Measurements from ENCODE around the gene PCK1.

PCK1 gene

GRCh38 chr20:57612436-57612835, 51.5 kb downstream of the PCK1 start:
- no peak for DNase-seq
- Histone ChIP-seq H2AK5ac (ENCODE audit: low read length, severe bottlenecking) (no peak overlapping the region), H2BK120ac (ENCODE audit: low read depth, low read length) (no peak overlapping the region), H3K4ac (ENCODE audit: low read depth in 1 of 2, low read length in 2 of 2) (no peak overlapping the region), H2BK12ac (ENCODE audit: low read length in 2 of 2) (no peak overlapping the region), H4K91ac (ENCODE audit: low read length) (no peak overlapping the region), H2BK15ac (ENCODE audit: low read depth, poor library complexity, severe bottlenecking) (no peak overlapping the region), H2AFZ (ENCODE audit: low read depth, low read length) (no peak overlapping the region), H3K4me2 (ENCODE audit: low read length, poor library complexity, severe bottlenecking) (no peak overlapping the region), H3K4me3 (ENCODE audit: insufficient read depth in 1 of 2, low read depth in 1 of 2, low read length in 2 of 2) (no peak overlapping the region), H3K36me3 (ENCODE audit: control insufficient read depth in 1 of 2, insufficient read depth in 2 of 2, low read depth in 1 of 2, low read length in 2 of 2) (no peaks in the 10 kb centered on the region), H3K23ac (ENCODE audit: low read length in 2 of 2) (no peak overlapping the region), H3K4me1 (ENCODE audit: control insufficient read depth, insufficient read depth, low read depth, low read length) (no peaks in the 10 kb centered on the region), H3K27ac (ENCODE audit: low read length, poor library complexity, severe bottlenecking) (no peak overlapping the region), H3K27me3 (ENCODE audit: control insufficient read depth in 1 of 2, insufficient read depth in 1 of 2, low read length in 2 of 2) (peaks cover 19 to 74% of the 10 kb centered on the region in 2 experiments), H3K79me1 (replicated peaks; ENCODE audit: low read length, poor library complexity, severe bottlenecking) (no peaks in the 10 kb centered on the region), H3K9ac (ENCODE audit: low read length) (no peak overlapping the region), H4K8ac (ENCODE audit: low read length) (no peak overlapping the region), H3K9me3 (ENCODE audit: control insufficient read depth, low read length) (no peaks in the 10 kb centered on the region), H3K14ac (ENCODE audit: low read length in 2 of 2) (no peak overlapping the region), H3K18ac (ENCODE audit: low read depth in 1 of 2, low read length in 2 of 2) (no peak overlapping the region), H2BK5ac (ENCODE audit: low read depth, low read length, poor library complexity, severe bottlenecking) (no peak overlapping the region)
- WGBS: 83% methylated on average over 7 of the region's 7 CpGs

GRCh38 chr20:57612916-57613315, 52.0 kb downstream of the PCK1 start:
- H3K4me3 ChIP-seq (ENCODE audit: insufficient read depth in 1 of 2, low read depth in 1 of 2, low read length in 2 of 2): no peak overlapping the region
- no peak for DNase-seq
- H3K4me2 ChIP-seq (ENCODE audit: low read length, poor library complexity, severe bottlenecking): no peak overlapping the region
- no peak overlapping the region for H2AK5ac ChIP-seq (ENCODE audit: low read length, severe bottlenecking)
- no peak overlapping the region for H4K8ac ChIP-seq (ENCODE audit: low read length)
- no peak overlapping the region for H2BK120ac ChIP-seq (ENCODE audit: low read depth, low read length)
- no peak overlapping the region for H4K91ac ChIP-seq (ENCODE audit: low read length)
- no peaks in the 10 kb centered on the region for H3K9me3 ChIP-seq (ENCODE audit: control insufficient read depth, low read length)
- no peak overlapping the region for H2BK5ac ChIP-seq (ENCODE audit: low read depth, low read length, poor library complexity, severe bottlenecking)
- H2BK12ac ChIP-seq (ENCODE audit: low read length in 2 of 2): no peak overlapping the region
- no peak overlapping the region for H3K4ac ChIP-seq (ENCODE audit: low read depth in 1 of 2, low read length in 2 of 2)
- no peak overlapping the region for H3K27ac ChIP-seq (ENCODE audit: low read length, poor library complexity, severe bottlenecking)
- no peak overlapping the region for H3K18ac ChIP-seq (ENCODE audit: low read depth in 1 of 2, low read length in 2 of 2)
- H2BK15ac ChIP-seq (ENCODE audit: low read depth, poor library complexity, severe bottlenecking): no peak overlapping the region
- H3K36me3 ChIP-seq (ENCODE audit: control insufficient read depth in 1 of 2, insufficient read depth in 2 of 2, low read depth in 1 of 2, low read length in 2 of 2): no peaks in the 10 kb centered on the region
- 72% methylated on average over 7 of the region's 7 CpGs for WGBS
- no peak overlapping the region for H3K9ac ChIP-seq (ENCODE audit: low read length)
- no peaks in the 10 kb centered on the region for H3K79me1 ChIP-seq (replicated peaks; ENCODE audit: low read length, poor library complexity, severe bottlenecking)
- peaks cover 20 to 72% of the 10 kb centered on the region in 2 experiments for H3K27me3 ChIP-seq (ENCODE audit: control insufficient read depth in 1 of 2, insufficient read depth in 1 of 2, low read length in 2 of 2)
- no peak overlapping the region for H2AFZ ChIP-seq (ENCODE audit: low read depth, low read length)
- no peak overlapping the region for H3K14ac ChIP-seq (ENCODE audit: low read length in 2 of 2)
- no peaks in the 10 kb centered on the region for H3K4me1 ChIP-seq (ENCODE audit: control insufficient read depth, insufficient read depth, low read depth, low read length)
- H3K23ac ChIP-seq (ENCODE audit: low read length in 2 of 2): no peak overlapping the region

- no peak overlapping the region for H4K8ac ChIP-seq (ENCODE audit: low read length)
- no peak overlapping the region for H3K18ac ChIP-seq (ENCODE audit: low read depth in 1 of 2, low read length in 2 of 2)
- no peaks in the 10 kb centered on the region for H3K79me1 ChIP-seq (replicated peaks; ENCODE audit: low read length, poor library complexity, severe bottlenecking)
- H3K4ac ChIP-seq (ENCODE audit: low read depth in 1 of 2, low read length in 2 of 2): no peak overlapping the region
- H3K27me3 ChIP-seq (ENCODE audit: control insufficient read depth in 1 of 2, insufficient read depth in 1 of 2, low read length in 2 of 2): peaks cover 26 to 74% of the 10 kb centered on the region in 2 experiments
- no peak overlapping the region for H2BK120ac ChIP-seq (ENCODE audit: low read depth, low read length)
- no peaks in the 10 kb centered on the region for H3K9me3 ChIP-seq (ENCODE audit: control insufficient read depth, low read length)
- H3K23ac ChIP-seq (ENCODE audit: low read length in 2 of 2): no peak overlapping the region
- H2AFZ ChIP-seq (ENCODE audit: low read depth, low read length): no peak overlapping the region
- no peak overlapping the region for H2BK5ac ChIP-seq (ENCODE audit: low read depth, low read length, poor library complexity, severe bottlenecking)
- 80% methylated on average over 11 of the region's 12 CpGs for WGBS
- no peak for DNase-seq
- H3K4me1 ChIP-seq (ENCODE audit: control insufficient read depth, insufficient read depth, low read depth, low read length): no peaks in the 10 kb centered on the region
- H3K4me3 ChIP-seq (ENCODE audit: insufficient read depth in 1 of 2, low read depth in 1 of 2, low read length in 2 of 2): peak overlapping the region in 1 of 2 experiments; percentile 7
- no peak overlapping the region for H4K91ac ChIP-seq (ENCODE audit: low read length)
- no peaks in the 10 kb centered on the region for H3K36me3 ChIP-seq (ENCODE audit: control insufficient read depth in 1 of 2, insufficient read depth in 2 of 2, low read depth in 1 of 2, low read length in 2 of 2)
- H2BK12ac ChIP-seq (ENCODE audit: low read length in 2 of 2): no peak overlapping the region
- H3K27ac ChIP-seq (ENCODE audit: low read length, poor library complexity, severe bottlenecking): no peak overlapping the region
- no peak overlapping the region for H3K9ac ChIP-seq (ENCODE audit: low read length)
- H2AK5ac ChIP-seq (ENCODE audit: low read length, severe bottlenecking): no peak overlapping the region
- no peak overlapping the region for H2BK15ac ChIP-seq (ENCODE audit: low read depth, poor library complexity, severe bottlenecking)
- no peak overlapping the region for H3K4me2 ChIP-seq (ENCODE audit: low read length, poor library complexity, severe bottlenecking)
- H3K14ac ChIP-seq (ENCODE audit: low read length in 2 of 2): no peak overlapping the region
Observed at GRCh38 chr20:57613481-57613921, 52.6 kb downstream of the PCK1 start.

GRCh38 chr20:57614490-57615444, 53.9 kb downstream of the PCK1 start:
- no peaks in the 10 kb centered on the region for H3K36me3 ChIP-seq (ENCODE audit: control insufficient read depth in 1 of 2, insufficient read depth in 2 of 2, low read depth in 1 of 2, low read length in 2 of 2)
- no peak overlapping the region for H2BK5ac ChIP-seq (ENCODE audit: low read depth, low read length, poor library complexity, severe bottlenecking)
- H3K9me3 ChIP-seq (ENCODE audit: control insufficient read depth, low read length): no peaks in the 10 kb centered on the region
- H3K4me2 ChIP-seq (ENCODE audit: low read length, poor library complexity, severe bottlenecking): no peak overlapping the region
- no peak overlapping the region for H2AFZ ChIP-seq (ENCODE audit: low read depth, low read length)
- H3K23ac ChIP-seq (ENCODE audit: low read length in 2 of 2): no peak overlapping the region
- H3K14ac ChIP-seq (ENCODE audit: low read length in 2 of 2): no peak overlapping the region
- DNase-seq: no peak
- H3K4me1 ChIP-seq (ENCODE audit: control insufficient read depth, insufficient read depth, low read depth, low read length): no peaks in the 10 kb centered on the region
- no peak overlapping the region for H3K18ac ChIP-seq (ENCODE audit: low read depth in 1 of 2, low read length in 2 of 2)
- H2BK15ac ChIP-seq (ENCODE audit: low read depth, poor library complexity, severe bottlenecking): no peak overlapping the region
- H2BK12ac ChIP-seq (ENCODE audit: low read length in 2 of 2): no peak overlapping the region
- no peak overlapping the region for H2BK120ac ChIP-seq (ENCODE audit: low read depth, low read length)
- no peak overlapping the region for H3K27ac ChIP-seq (ENCODE audit: low read length, poor library complexity, severe bottlenecking)
- peaks cover 20 to 71% of the 10 kb centered on the region in 2 experiments for H3K27me3 ChIP-seq (ENCODE audit: control insufficient read depth in 1 of 2, insufficient read depth in 1 of 2, low read length in 2 of 2)
- no peak overlapping the region for H3K4ac ChIP-seq (ENCODE audit: low read depth in 1 of 2, low read length in 2 of 2)
- no peak overlapping the region for H4K8ac ChIP-seq (ENCODE audit: low read length)
- H3K79me1 ChIP-seq (replicated peaks; ENCODE audit: low read length, poor library complexity, severe bottlenecking): no peaks in the 10 kb centered on the region
- WGBS: 88% methylated on average over 16 of the region's 16 CpGs
- no peak overlapping the region for H4K91ac ChIP-seq (ENCODE audit: low read length)
- no peak overlapping the region for H3K4me3 ChIP-seq (ENCODE audit: insufficient read depth in 1 of 2, low read depth in 1 of 2, low read length in 2 of 2)
- H3K9ac ChIP-seq (ENCODE audit: low read length): no peak overlapping the region
- H2AK5ac ChIP-seq (ENCODE audit: low read length, severe bottlenecking): no peak overlapping the region

Data from mesenchymal stem cell (in vitro differentiated cells and primary cell).